ENCODE data around the gene KRTAP6-2. TPM values are rescaled to one million over a fixed set of nuclear protein-coding genes. Genes with fewer than 3 reads are reported as not detected.

The KRTAP6-2 gene
- total and polyA plus RNA-seq, 2 donors (not counting 1 experiment from before 2014, with no cell fraction given) = not detected

- Mint-ChIP-seq H3K9me3 (ENCODE audit: insufficient read depth) (no peaks in the 10 kb centered on the region), H3K4me1 (no peaks in the 10 kb centered on the region), H3K27ac (no peak overlapping the region), H3K4me3 (no peak overlapping the region), H3K27me3 (no peaks in the 10 kb centered on the region)
- DNase-seq (no peak), ATAC-seq (ENCODE audit: low read depth) (no peak)
- no peak overlapping the region for H3K4me2 ChIP-seq (replicated peaks; ENCODE audit: low read depth, low read length, poor library complexity, severe bottlenecking)
- no peaks in the 10 kb centered on the region for H3K36me3 ChIP-seq (replicated peaks in 1 of 2; ENCODE audit: control extremely low read depth in 1 of 2, control insufficient read depth in 1 of 2, extremely low read depth in 1 of 2, insufficient read depth in 2 of 2, low read length in 1 of 2)
- H3K79me2 ChIP-seq (ENCODE audit: control insufficient read depth, insufficient read depth, low read length) = no peaks in the 10 kb centered on the region
- H3K4me3 ChIP-seq (ENCODE audit: control extremely low read depth in 1 of 5, extremely low read depth in 1 of 5, insufficient read depth in 1 of 5, low read depth in 2 of 5, low read length in 4 of 5) = no peak overlapping the region
- H4K20me1 ChIP-seq (ENCODE audit: control insufficient read depth, insufficient read depth, low read length, poor library complexity, severe bottlenecking) = no peaks in the 10 kb centered on the region
- H2AFZ ChIP-seq (ENCODE audit: insufficient read depth, low read depth, low read length, poor library complexity, severe bottlenecking) = no peak overlapping the region
- no peaks in the 10 kb centered on the region for H3K27me3 ChIP-seq (replicated peaks in 1 of 4; ENCODE audit: control extremely low read depth in 1 of 4, control insufficient read depth in 3 of 4, insufficient read depth in 4 of 4, low read length in 3 of 4)
- intact Hi-C loops (cut with micrococcal nuclease) = no loop called here
- no peaks in the 10 kb centered on the region for H3K9me3 ChIP-seq (ENCODE audit: control extremely low read depth in 1 of 3, control insufficient read depth in 2 of 3, insufficient read depth in 1 of 3, low read length in 2 of 3)
- POLR2A ChIA-PET = no interaction called here
- no peak overlapping the region for H3K9ac ChIP-seq (ENCODE audit: low read length)
- no peak for TF ChIP-seq EZH2 (IDR thresholded peaks at IDR 0.05; ENCODE audit: borderline replicate concordance, insufficient read depth, low read depth, low read length, poor library complexity, severe bottlenecking)
- TF ChIP-seq CTCF (IDR thresholded peaks at IDR 0.05) = no peak
- no peaks in the 10 kb centered on the region for H3K4me1 ChIP-seq (ENCODE audit: control insufficient read depth in 2 of 2, insufficient read depth in 2 of 2, low read length in 2 of 2)
- no CpG with 5 or more reads among the region's 2 CpGs for WGBS (ENCODE audit: insufficient coverage)
- CTCF ChIA-PET = no interaction called here
- H3K27ac ChIP-seq (ENCODE audit: low read length in 2 of 2) = no peak overlapping the region
Measured at GRCh38 chr21:30563630-30564029, 35.1 kb downstream of the KRTAP6-2 start.

GRCh38 chr21:30563072-30563471 lies 35.6 kb downstream of the KRTAP6-2 start:
- Mint-ChIP-seq H3K9me3 (ENCODE audit: insufficient read depth) (no peaks in the 10 kb centered on the region), H3K4me1 (no peaks in the 10 kb centered on the region), H3K4me3 (no peak overlapping the region), H3K27ac (no peak overlapping the region), H3K27me3 (no peaks in the 10 kb centered on the region)
- no peaks in the 10 kb centered on the region for H4K20me1 ChIP-seq (ENCODE audit: control insufficient read depth, insufficient read depth, low read length, poor library complexity, severe bottlenecking)
- TF ChIP-seq CTCF (IDR thresholded peaks at IDR 0.05) (no peak), EZH2 (IDR thresholded peaks at IDR 0.05; ENCODE audit: borderline replicate concordance, insufficient read depth, low read depth, low read length, poor library complexity, severe bottlenecking) (no peak)
- no peak overlapping the region for H3K9ac ChIP-seq (ENCODE audit: low read length)
- H3K9me3 ChIP-seq (ENCODE audit: control extremely low read depth in 1 of 3, control insufficient read depth in 2 of 3, insufficient read depth in 1 of 3, low read length in 2 of 3) = no peaks in the 10 kb centered on the region
- no peak overlapping the region for H2AFZ ChIP-seq (ENCODE audit: insufficient read depth, low read depth, low read length, poor library complexity, severe bottlenecking)
- no peaks in the 10 kb centered on the region for H3K36me3 ChIP-seq (replicated peaks in 1 of 2; ENCODE audit: control extremely low read depth in 1 of 2, control insufficient read depth in 1 of 2, extremely low read depth in 1 of 2, insufficient read depth in 2 of 2, low read length in 1 of 2)
- no peaks in the 10 kb centered on the region for H3K4me1 ChIP-seq (ENCODE audit: control insufficient read depth in 2 of 2, insufficient read depth in 2 of 2, low read length in 2 of 2)
- POLR2A ChIA-PET = no interaction called here
- intact Hi-C loops (cut with micrococcal nuclease) = no loop called here
- DNase-seq = no peak
- H3K27me3 ChIP-seq (replicated peaks in 1 of 4; ENCODE audit: control extremely low read depth in 1 of 4, control insufficient read depth in 3 of 4, insufficient read depth in 4 of 4, low read length in 3 of 4) = no peaks in the 10 kb centered on the region
- WGBS (ENCODE audit: insufficient coverage) = 50% methylated on average over 2 of the region's 6 CpGs
- no peak overlapping the region for H3K27ac ChIP-seq (ENCODE audit: low read length in 2 of 2)
- ATAC-seq (ENCODE audit: low read depth) = no peak
- no peak overlapping the region for H3K4me3 ChIP-seq (ENCODE audit: control extremely low read depth in 1 of 5, extremely low read depth in 1 of 5, insufficient read depth in 1 of 5, low read depth in 2 of 5, low read length in 4 of 5)
- CTCF ChIA-PET = no interaction called here
- H3K4me2 ChIP-seq (replicated peaks; ENCODE audit: low read depth, low read length, poor library complexity, severe bottlenecking) = no peak overlapping the region
- H3K79me2 ChIP-seq (ENCODE audit: control insufficient read depth, insufficient read depth, low read length) = no peaks in the 10 kb centered on the region
